Parathyroid adenoma (tissue), 2 donors: ENCODE results near the gene GYPA.
"Not testable (repeated sequence)": the region's sequence is repeated elsewhere in the genome, so short reads cannot be mapped to it uniquely, and the experiment has no call there.

Experiments used
- H2AFZ ChIP-seq: fragments of 300-600 bp; sonication (generic); one replicate; pipeline ENCODE4 v1.7.0; 2017; ENCODE audit warnings: antibody characterized with exemption, mild to moderate bottlenecking
- H3K27ac ChIP-seq: fragments of 300-600 bp; sonication (generic); one replicate; pipeline ENCODE4 v1.7.0; 2017
- H3K27me3 ChIP-seq: fragments of 300-600 bp; sonication (generic); one replicate; pipeline ENCODE4 v1.7.0; 2017; ENCODE audit warnings: low read length; ENCODE audit not compliant: control insufficient read depth, insufficient read depth
- H3K36me3 ChIP-seq: fragments of 300-600 bp; sonication (generic); one replicate; pipeline ENCODE4 v1.7.0; 2017; ENCODE audit warnings: low read length; ENCODE audit not compliant: control insufficient read depth, insufficient read depth
- H3K4me1 ChIP-seq: fragments of 300-600 bp; sonication (generic); one replicate; pipeline ENCODE4 v1.7.0; 2017; ENCODE audit warnings: control low read depth
- H3K4me2 ChIP-seq: fragments of 300-600 bp; sonication (generic); one replicate; pipeline ENCODE4 v1.7.0; 2017; ENCODE audit warnings: low read length
- H3K4me3 ChIP-seq: fragments of 300-600 bp; sonication (generic); one replicate; pipeline ENCODE4 v1.7.0; 2017; ENCODE audit warnings: low read depth, low read length
- H3K79me2 ChIP-seq: fragments of 300-600 bp; sonication (generic); one replicate; pipeline ENCODE4 v1.7.0; 2017; ENCODE audit warnings: control low read depth
- H3K9ac ChIP-seq: fragments of 300-600 bp; sonication (generic); one replicate; pipeline ENCODE4 v1.7.0; 2017; ENCODE audit warnings: mild to moderate bottlenecking
- H3K9me3 ChIP-seq: fragments of 300-600 bp; sonication (generic); one replicate; pipeline ENCODE4 v1.7.0; 2017; ENCODE audit warnings: low read length; ENCODE audit not compliant: control insufficient read depth
- donor health status: primary hyperparathyroidism.

Gene GYPA

DNA sequence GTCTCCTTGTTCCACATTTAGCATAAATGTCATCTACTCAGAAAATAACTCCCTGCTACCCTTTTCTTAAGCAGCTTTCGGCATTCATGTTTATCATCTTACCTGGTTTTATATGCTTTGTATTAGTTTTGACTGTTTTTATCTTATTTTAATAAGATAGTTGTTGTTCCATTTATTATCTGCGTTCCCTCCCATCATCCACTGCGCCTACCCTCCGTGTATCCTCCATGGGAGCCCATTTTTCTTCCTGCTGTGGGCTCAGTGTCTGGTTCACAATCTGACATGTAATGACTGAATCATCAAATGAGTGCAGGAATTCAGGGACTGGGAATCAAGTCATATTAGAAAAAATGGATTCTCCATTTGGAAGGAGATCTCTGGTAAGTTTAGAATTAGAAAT lies 2.3 kb downstream of the GYPA start:
- H3K4me2 ChIP-seq, H3K27ac ChIP-seq, H3K79me2 ChIP-seq, H3K9me3 ChIP-seq, H3K4me3 ChIP-seq, H3K4me1 ChIP-seq, H2AFZ ChIP-seq, H3K27me3 ChIP-seq, H3K9ac ChIP-seq, H3K36me3 ChIP-seq: not testable (repeated sequence)

DNA sequence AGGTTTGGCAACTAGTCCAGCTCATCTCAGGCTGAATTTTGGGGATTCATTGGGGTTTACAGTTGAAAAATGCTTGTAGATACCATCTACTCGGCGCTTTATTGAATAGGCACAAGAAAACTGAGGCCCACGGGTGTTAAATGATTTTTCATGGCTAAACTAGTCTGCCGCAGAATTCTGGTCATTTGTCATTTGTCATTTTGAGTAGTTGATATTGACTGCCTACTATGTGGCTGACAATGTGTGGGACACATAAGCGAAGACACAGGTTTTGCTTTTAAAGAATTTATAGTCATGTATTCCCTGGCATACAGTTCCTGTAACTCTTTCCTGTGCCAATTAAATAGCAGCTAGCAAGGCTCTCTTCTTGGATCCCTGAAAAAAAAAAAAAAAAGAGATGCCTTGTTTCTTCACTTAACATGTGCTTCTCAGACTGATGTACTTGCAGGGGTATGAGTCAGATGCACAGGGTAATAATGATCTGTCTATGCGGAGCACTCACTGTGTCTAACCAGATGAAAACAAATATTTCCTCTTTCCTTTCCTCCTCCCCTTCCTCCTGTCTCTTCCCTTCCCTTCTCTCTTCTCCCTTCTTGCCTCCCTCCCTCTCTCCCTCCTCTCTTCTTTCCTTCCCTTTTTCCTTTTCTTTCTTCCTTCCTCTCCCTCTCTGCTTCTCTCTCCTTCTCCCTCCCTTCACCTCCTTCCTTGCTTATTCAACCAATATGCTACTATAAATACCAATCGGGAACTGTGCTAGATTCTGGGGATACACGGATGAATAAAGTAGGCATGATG lies 3.2 kb downstream of the GYPA start:
- not testable (repeated sequence) for H3K4me2 ChIP-seq, H2AFZ ChIP-seq, H3K36me3 ChIP-seq, H3K9me3 ChIP-seq, H3K27me3 ChIP-seq, H3K4me3 ChIP-seq, H3K4me1 ChIP-seq, H3K27ac ChIP-seq, H3K9ac ChIP-seq, H3K79me2 ChIP-seq

DNA sequence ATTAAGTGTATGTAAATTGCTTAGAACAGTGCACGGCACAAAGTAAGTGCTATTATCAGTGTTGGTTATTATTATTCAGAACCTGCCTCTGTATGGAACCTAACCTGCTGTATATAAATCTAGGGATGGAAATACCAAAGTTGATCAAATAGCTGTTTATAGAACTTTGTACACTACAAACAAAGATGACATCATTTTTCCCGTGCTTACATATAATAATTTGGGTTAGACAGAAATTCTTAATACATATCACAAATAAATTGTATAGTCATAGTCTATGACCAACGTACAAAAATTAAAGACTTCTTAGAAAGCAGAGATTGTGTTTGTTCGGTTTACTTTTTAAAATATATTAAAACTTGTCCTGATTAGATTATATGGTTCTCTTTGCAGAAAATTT lies 4.3 kb downstream of the GYPA start:
- not testable (repeated sequence) for H3K4me2 ChIP-seq, H3K36me3 ChIP-seq, H3K4me1 ChIP-seq, H3K9me3 ChIP-seq, H2AFZ ChIP-seq, H3K79me2 ChIP-seq, H3K4me3 ChIP-seq, H3K27ac ChIP-seq, H3K27me3 ChIP-seq, H3K9ac ChIP-seq

DNA sequence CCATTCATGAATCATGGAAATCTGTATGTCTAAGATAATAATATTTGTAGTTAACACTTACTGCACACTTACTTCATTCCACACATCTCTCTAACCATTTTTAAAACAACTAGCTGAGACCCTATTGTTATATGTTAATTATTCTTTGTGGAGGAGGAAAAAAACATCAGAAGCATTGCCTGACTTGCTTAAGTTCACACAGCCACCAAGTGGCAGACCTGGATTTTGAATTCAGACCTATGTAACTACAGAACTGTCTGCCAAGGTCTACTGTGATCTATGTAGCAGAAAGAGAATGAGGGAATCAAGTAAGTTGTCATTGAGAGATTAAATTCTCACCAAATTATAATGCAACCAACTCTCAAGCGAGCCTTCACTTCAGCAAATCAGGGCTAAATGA lies 10.4 kb downstream of the GYPA start:
- not testable (repeated sequence) for H3K36me3 ChIP-seq, H2AFZ ChIP-seq, H3K4me1 ChIP-seq, H3K27ac ChIP-seq, H3K9me3 ChIP-seq, H3K4me3 ChIP-seq, H3K4me2 ChIP-seq, H3K9ac ChIP-seq, H3K79me2 ChIP-seq, H3K27me3 ChIP-seq

DNA sequence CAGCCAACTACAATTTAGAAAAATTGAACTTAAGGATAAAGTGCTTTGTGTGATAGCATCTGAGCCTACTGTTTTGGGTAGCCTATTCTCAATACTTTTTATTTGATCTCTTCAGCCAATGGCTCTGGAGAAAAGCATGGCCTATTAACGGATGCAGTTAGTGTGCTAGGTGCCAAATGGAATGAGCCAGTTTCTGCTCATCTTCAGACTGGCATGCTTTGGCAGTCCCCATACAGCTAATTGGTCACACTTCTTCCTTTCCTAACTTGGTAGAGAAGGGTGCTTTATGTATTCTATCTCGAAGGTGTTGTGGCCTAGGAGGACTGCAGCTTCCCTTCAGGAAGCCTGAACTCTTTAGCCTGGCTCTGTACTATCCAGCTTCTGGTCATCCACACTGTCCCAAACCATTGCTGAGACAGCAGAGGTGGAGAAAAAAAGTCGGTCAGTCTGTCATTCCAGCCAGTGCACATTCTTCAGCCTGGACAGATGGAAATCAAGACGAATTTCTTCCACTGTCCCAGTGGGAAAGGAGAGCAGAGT lies 11.1 kb downstream of the GYPA start:
- H3K9ac ChIP-seq, H3K36me3 ChIP-seq, H3K4me1 ChIP-seq, H3K9me3 ChIP-seq, H3K79me2 ChIP-seq, H3K4me3 ChIP-seq, H3K27me3 ChIP-seq, H3K4me2 ChIP-seq, H2AFZ ChIP-seq, H3K27ac ChIP-seq: not testable (repeated sequence)

DNA sequence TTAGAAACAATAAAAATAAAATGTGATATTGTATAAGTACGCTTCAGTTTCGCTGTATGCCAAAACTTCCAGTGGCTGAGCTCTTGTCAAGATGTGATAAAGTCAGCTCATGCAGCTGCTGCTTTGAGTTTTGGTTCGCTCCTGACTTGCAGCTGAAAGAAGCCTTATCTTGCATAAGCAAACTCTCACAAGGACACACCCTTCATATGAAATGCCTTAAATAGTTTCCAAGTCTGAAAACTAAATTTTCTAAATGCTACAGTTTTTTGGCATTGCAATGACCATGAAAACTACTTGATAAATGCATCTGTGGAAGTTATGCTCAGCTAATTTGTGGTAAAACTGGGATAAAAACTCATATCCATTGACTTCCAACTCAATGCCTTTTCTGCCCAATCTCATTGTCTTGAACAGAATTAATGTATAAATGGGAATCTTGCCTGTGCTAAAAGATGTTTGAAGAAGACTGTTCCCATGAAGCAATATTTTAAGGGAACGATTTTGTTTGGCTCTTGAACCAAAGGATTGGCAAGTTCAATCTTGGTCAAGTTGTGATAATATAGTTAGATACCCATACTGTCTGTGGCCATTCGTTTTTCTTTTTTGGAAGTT lies 11.7 kb downstream of the GYPA start:
- not testable (repeated sequence) for H3K36me3 ChIP-seq, H3K9me3 ChIP-seq, H3K9ac ChIP-seq

DNA sequence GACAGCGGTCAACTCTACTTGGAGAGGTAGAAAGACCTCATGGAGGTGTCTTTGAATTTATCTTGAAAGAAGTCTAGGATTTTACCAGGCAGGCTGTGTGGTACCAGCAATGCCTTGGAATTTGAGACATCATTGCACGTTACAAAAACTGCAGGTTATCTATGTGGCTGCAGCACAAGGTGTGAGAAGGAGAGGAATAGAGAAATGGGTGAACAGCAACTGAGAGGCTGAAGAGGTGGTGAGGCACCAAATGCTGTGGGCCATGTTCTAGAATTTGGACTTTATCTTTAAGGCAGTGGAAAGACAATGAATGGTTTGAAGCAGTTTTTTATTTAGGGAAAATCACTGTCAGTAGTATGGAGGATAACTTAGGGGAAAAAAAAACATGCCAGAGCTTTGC lies 15.4 kb downstream of the GYPA start:
- H3K4me3 ChIP-seq, H3K4me2 ChIP-seq, H3K36me3 ChIP-seq, H3K27ac ChIP-seq, H3K9ac ChIP-seq, H3K27me3 ChIP-seq, H3K4me1 ChIP-seq, H2AFZ ChIP-seq, H3K79me2 ChIP-seq, H3K9me3 ChIP-seq: not testable (repeated sequence)

More for the DNA sequence above, 11.7 kb downstream of the GYPA start:
- H3K4me2 ChIP-seq, H3K79me2 ChIP-seq, H3K27me3 ChIP-seq, H3K4me1 ChIP-seq, H3K27ac ChIP-seq, H3K4me3 ChIP-seq, H2AFZ ChIP-seq: not testable (repeated sequence)

DNA sequence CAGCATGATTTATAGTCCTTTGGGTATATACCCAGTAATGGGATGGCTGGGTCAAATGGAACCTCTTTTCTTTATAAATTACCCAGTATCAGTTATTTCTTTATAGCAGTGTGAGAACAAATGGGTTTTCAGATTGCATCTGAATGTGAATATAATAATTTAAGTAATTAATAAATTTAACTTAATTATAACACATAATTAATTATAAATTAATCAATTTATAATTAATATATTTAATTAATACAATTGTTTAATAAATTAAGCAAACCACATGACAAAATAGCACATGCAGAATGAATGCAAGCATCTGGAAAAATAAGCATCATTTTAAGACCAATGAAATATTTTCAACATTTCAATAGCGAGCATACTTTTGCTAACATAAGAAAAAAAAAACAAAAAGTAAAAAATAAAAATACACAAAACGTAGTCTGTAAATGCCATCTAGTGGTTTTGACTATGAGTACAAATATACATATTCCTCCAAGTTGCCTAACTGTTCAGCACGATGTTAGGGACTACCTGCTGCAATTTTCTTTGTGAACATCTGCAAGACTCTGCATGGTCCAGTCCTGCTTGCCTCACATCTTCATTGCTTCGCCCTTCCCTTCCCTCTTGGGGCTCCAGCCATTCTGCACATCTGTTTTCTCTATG lies 16.4 kb downstream of the GYPA start:
- H3K36me3 ChIP-seq, H3K9me3 ChIP-seq, H2AFZ ChIP-seq, H3K27me3 ChIP-seq, H3K27ac ChIP-seq, H3K4me1 ChIP-seq, H3K4me3 ChIP-seq, H3K79me2 ChIP-seq, H3K4me2 ChIP-seq, H3K9ac ChIP-seq: not testable (repeated sequence)

DNA sequence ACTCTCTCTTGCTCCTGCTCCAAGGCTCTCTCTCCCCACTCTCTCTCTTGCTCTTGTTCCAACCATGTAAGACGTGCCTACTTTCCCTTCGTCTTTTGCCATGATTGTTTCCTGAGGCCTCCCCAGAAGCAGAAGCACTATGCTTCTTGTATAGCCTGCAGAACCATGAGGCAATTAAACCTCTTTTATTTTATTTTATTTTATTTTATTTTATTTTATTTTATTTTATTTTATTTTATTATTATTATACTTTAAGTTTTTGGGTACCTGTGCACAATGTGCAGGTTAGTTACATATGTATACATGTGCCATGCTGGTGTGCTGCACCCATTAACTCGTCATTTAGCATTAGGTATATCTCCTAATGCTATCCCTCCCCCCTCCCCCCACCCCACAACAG lies 17.2 kb downstream of the GYPA start:
- H3K4me1 ChIP-seq, H3K9me3 ChIP-seq, H3K27me3 ChIP-seq, H3K36me3 ChIP-seq, H3K79me2 ChIP-seq, H3K9ac ChIP-seq, H3K27ac ChIP-seq, H2AFZ ChIP-seq, H3K4me2 ChIP-seq, H3K4me3 ChIP-seq: not testable (repeated sequence)

DNA sequence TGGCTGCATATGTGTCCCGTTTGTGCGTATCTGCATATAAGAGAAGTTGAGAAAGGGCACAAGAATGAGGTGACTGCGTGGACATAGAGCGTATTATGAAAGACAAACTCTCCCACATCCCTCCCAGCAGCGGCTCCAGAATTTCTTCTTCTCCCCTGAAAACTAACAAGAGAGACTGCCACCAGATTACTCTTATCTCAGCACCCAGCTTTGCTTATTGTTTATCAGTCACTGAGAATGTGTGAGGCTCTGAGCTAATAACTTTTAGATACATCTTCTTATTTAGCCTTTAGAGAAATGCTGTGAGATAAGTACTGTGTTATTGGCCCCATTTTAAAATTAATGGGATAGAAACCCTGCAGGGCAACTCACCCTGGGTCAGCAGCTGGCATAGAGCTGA lies 20.8 kb downstream of the GYPA start:
- not testable (repeated sequence) for H3K4me2 ChIP-seq, H3K27me3 ChIP-seq, H3K9ac ChIP-seq, H3K4me3 ChIP-seq, H3K4me1 ChIP-seq, H2AFZ ChIP-seq, H3K79me2 ChIP-seq, H3K36me3 ChIP-seq, H3K27ac ChIP-seq, H3K9me3 ChIP-seq
